DND-41 (cell line): ENCODE data around the gene NTN4.
"Not testable (repeated sequence)": the region's sequence is repeated elsewhere in the genome, so short reads cannot be mapped to it uniquely, and the experiment has no call there.

ENCODE experiments used
- ATAC-seq: fragments of 200-7000 bp; cut with Tn5 transposase; 3 replicates; pipeline ENCODE4 v1.9.1; 2021; ENCODE audit warnings: low read depth; ENCODE audit not compliant: insufficient read depth
- DNase-seq: peaks from one replicate; pipeline ENCODE4 v3.0.0-alpha.2; 2020
- H2AFZ ChIP-seq: 2 replicates; pipeline ENCODE4 v1.6.0; 2012; ENCODE audit warnings: low read depth, low read length
- H3K27ac ChIP-seq: 2 replicates; pipeline ENCODE4 v1.5.1; 2012; ENCODE audit warnings: low read length, inconsistent platforms
- H3K27me3 ChIP-seq: fragments of 200-600 bp; sonication (generic); 2 replicates; pipeline ENCODE4 v1.6.0; 2012; ENCODE audit warnings: low read length, mild to moderate bottlenecking, inconsistent platforms; ENCODE audit not compliant: insufficient read depth, poor library complexity
- H3K36me3 ChIP-seq: 2 replicates; pipeline ENCODE4 v1.5.1; 2012; ENCODE audit warnings: low read length, inconsistent platforms; ENCODE audit not compliant: insufficient read depth
- H3K4me1 ChIP-seq: 2 replicates; pipeline ENCODE4 v1.5.1; 2012; ENCODE audit warnings: mild to moderate bottlenecking, low read length; ENCODE audit not compliant: insufficient read depth
- H3K4me2 ChIP-seq: 2 replicates; pipeline ENCODE4 v1.6.0; 2012; ENCODE audit warnings: mild to moderate bottlenecking, moderate library complexity, low read length, inconsistent platforms; ENCODE audit not compliant: insufficient read depth
- H3K4me3 ChIP-seq, 2 experiments: fragments of 200-600 bp in 1 of 2; shearing (Covaris generic) in 1 of 2; 2 replicates each; pipeline ENCODE4 v1.5.1; 2012 to 2016; ENCODE audit warnings: inconsistent platforms in 2 of 2, low read length in 2 of 2, mild to moderate bottlenecking in 2 of 2, low read depth in 1 of 2, moderate library complexity in 1 of 2
- H3K79me2 ChIP-seq: 2 replicates; pipeline ENCODE4 v1.6.0; 2012; ENCODE audit warnings: low read length, inconsistent platforms; ENCODE audit not compliant: insufficient read depth
- H3K9ac ChIP-seq: 2 replicates; pipeline ENCODE4 v1.6.0; 2012; ENCODE audit warnings: low read depth, mild to moderate bottlenecking, inconsistent platforms, low read length, moderate library complexity
- H3K9me3 ChIP-seq: 2 replicates; pipeline ENCODE4 v1.5.1; 2012; ENCODE audit warnings: low read length, moderate library complexity, mild to moderate bottlenecking, inconsistent platforms; ENCODE audit not compliant: insufficient read depth, severe bottlenecking
- H4K20me1 ChIP-seq: 2 replicates; pipeline ENCODE4 v1.6.0; 2012; ENCODE audit warnings: low read length; ENCODE audit not compliant: insufficient read depth
- CTCF ChIP-seq: IDR thresholded peaks from 2 replicates; pipeline ENCODE4 v1.5.1; 2012; ENCODE audit warnings: borderline replicate concordance, low read length, moderate library complexity, mild to moderate bottlenecking; ENCODE audit not compliant: poor library complexity, severe bottlenecking; ENCODE audit errors: extremely low read depth
- EZH2 ChIP-seq: IDR thresholded peaks from 3 replicates; pipeline ENCODE4 v1.6.1; 2012; ENCODE audit warnings: borderline replicate concordance, low read depth, mild to moderate bottlenecking, moderate library complexity, low read length, inconsistent platforms; ENCODE audit not compliant: severe bottlenecking

NTN4 gene

GRCh38 chr12:95815632-95816212 lies 25.2 kb upstream of the NTN4 start:
- Histone ChIP-seq H3K79me2 (no peaks in the 10 kb centered on the region), H3K27me3 (peaks cover 3% of the 10 kb centered on the region), H3K4me3 (no peak overlapping the region), H4K20me1 (no peaks in the 10 kb centered on the region), H3K9ac (no peak overlapping the region), H3K4me2 (no peak overlapping the region), H3K9me3 (no peaks in the 10 kb centered on the region), H2AFZ (no peak overlapping the region), H3K4me1 (no peaks in the 10 kb centered on the region), H3K36me3 (no peaks in the 10 kb centered on the region), H3K27ac (no peak overlapping the region)
- no peak for TF ChIP-seq EZH2
- TF ChIP-seq CTCF: peak; percentile 79
- ATAC-seq (peak; percentile 52; the same call in 1 of the 3 replicates), DNase-seq (no peak)

- not testable (repeated sequence) for H4K20me1 ChIP-seq, H3K4me1 ChIP-seq, H3K79me2 ChIP-seq, H2AFZ ChIP-seq, H3K9me3 ChIP-seq, ATAC-seq, H3K4me2 ChIP-seq, H3K9ac ChIP-seq, H3K27me3 ChIP-seq, DNase-seq, H3K4me3 ChIP-seq, H3K36me3 ChIP-seq, H3K27ac ChIP-seq
Observed at GRCh38 chr12:95812155-95812554, 21.6 kb upstream of the NTN4 start.

GRCh38 chr12:95810411-95810810 lies 19.8 kb upstream of the NTN4 start:
- H3K27me3 ChIP-seq: peaks cover 3% of the 10 kb centered on the region
- H3K9ac ChIP-seq: no peak overlapping the region
- no peaks in the 10 kb centered on the region for H3K36me3 ChIP-seq
- no peaks in the 10 kb centered on the region for H3K9me3 ChIP-seq
- H4K20me1 ChIP-seq: no peaks in the 10 kb centered on the region
- no peak overlapping the region for H3K27ac ChIP-seq
- no peak overlapping the region for H3K4me3 ChIP-seq
- H2AFZ ChIP-seq: no peak overlapping the region
- TF ChIP-seq EZH2: no peak
- TF ChIP-seq CTCF: no peak
- no peak for ATAC-seq
- no peak for DNase-seq
- H3K79me2 ChIP-seq: no peaks in the 10 kb centered on the region
- H3K4me1 ChIP-seq: no peaks in the 10 kb centered on the region
- no peak overlapping the region for H3K4me2 ChIP-seq

- no peaks in the 10 kb centered on the region for H3K4me1 ChIP-seq
- H3K79me2 ChIP-seq: no peaks in the 10 kb centered on the region
- no peaks in the 10 kb centered on the region for H3K36me3 ChIP-seq
- H4K20me1 ChIP-seq: no peaks in the 10 kb centered on the region
- H3K9me3 ChIP-seq: no peaks in the 10 kb centered on the region
- H3K4me2 ChIP-seq: no peak overlapping the region
- no peak for ATAC-seq
- no peak overlapping the region for H3K4me3 ChIP-seq
- H3K27me3 ChIP-seq: peaks cover 6% of the 10 kb centered on the region
- DNase-seq: no peak
- H2AFZ ChIP-seq: no peak overlapping the region
- H3K9ac ChIP-seq: no peak overlapping the region
- TF ChIP-seq EZH2: no peak
- TF ChIP-seq CTCF: no peak
- no peak overlapping the region for H3K27ac ChIP-seq
Observed at GRCh38 chr12:95809000-95809680, 18.6 kb upstream of the NTN4 start.
